Calu3 (cell line): ENCODE measurements around the gene AGBL1. TPM values are rescaled to one million over a fixed set of nuclear protein-coding genes. Genes with fewer than 3 reads are reported as not detected.
"Not testable (repeated sequence)": the region's sequence is repeated elsewhere in the genome, so short reads cannot be mapped to it uniquely, and the experiment has no call there.

Experiments
- BruUV-seq: library from RNA; stranded (reverse); fragments of 400-500 nt; replicated peaks from 2 replicates; lab custom pipeline; 2021; lab: Mats Ljungman, UMichigan
- CTCF ChIA-PET: fragments of 300-600 bp; sonication (Branson Sonifier 250); formaldehyde crosslinking; loops from one replicate; lab custom pipeline; 2022; ENCODE audit warnings: antibody characterized with exemption; lab: Charles Lee
- DNase-seq: peaks from one replicate; pipeline ENCODE4 v3.0.0; 2022
- H3K27ac Mint-ChIP-seq: one replicate; pipeline ENCODE4 v1.8.0; 2022; ENCODE audit warnings: mixed read lengths; ENCODE audit not compliant: unreplicated experiment
- H3K27me3 Mint-ChIP-seq: one replicate; pipeline ENCODE4 v1.8.0; 2022; ENCODE audit warnings: mixed read lengths; ENCODE audit not compliant: unreplicated experiment
- H3K36me3 Mint-ChIP-seq: one replicate; pipeline ENCODE4 v1.8.0; 2022; ENCODE audit warnings: mild to moderate bottlenecking, moderate library complexity, mixed read lengths; ENCODE audit not compliant: insufficient read depth, unreplicated experiment
- H3K4me1 Mint-ChIP-seq: one replicate; pipeline ENCODE4 v1.8.0; 2022; ENCODE audit warnings: mild to moderate bottlenecking, low read depth, mixed read lengths; ENCODE audit not compliant: unreplicated experiment
- H3K4me3 Mint-ChIP-seq: one replicate; pipeline ENCODE4 v1.8.0; 2022; ENCODE audit warnings: mild to moderate bottlenecking, low read depth, moderate library complexity, mixed read lengths; ENCODE audit not compliant: unreplicated experiment
- H3K9me3 Mint-ChIP-seq: one replicate; pipeline ENCODE4 v1.8.0; 2022; ENCODE audit warnings: low read depth, mixed read lengths; ENCODE audit not compliant: unreplicated experiment
- intact Hi-C: fragments of 100-400 bp; cut with micrococcal nuclease; formaldehyde crosslinking; loops from one replicate; pipeline ENCODE4 v1.10.0; 2022; ENCODE audit not compliant: unreplicated experiment
- total RNA-seq: library from RNA; stranded (reverse); gene quantifications from 2 replicates; pipeline ENCODE4 v1.2.3, GENCODE V29; 2022
- TF ChIP-seq, protein P1 (sequence below): fragments of 200-600 bp; IDR thresholded peaks from one replicate; pipeline ENCODE4 v1.8.0; 2022; ENCODE audit warnings: antibody characterized with exemption; ENCODE audit not compliant: unreplicated experiment

The AGBL1 gene
- total RNA-seq, 1 experiment from 2014 or later: not detected

- no peak overlapping the region for H3K27ac Mint-ChIP-seq
- CTCF ChIA-PET: no interaction called here
- peaks cover 34% of the 10 kb centered on the region for H3K27me3 Mint-ChIP-seq
- no peaks in the 10 kb centered on the region for H3K4me1 Mint-ChIP-seq
- intact Hi-C loops: no loop called here
- no peak for DNase-seq
- TF ChIP-seq, protein P1, sequence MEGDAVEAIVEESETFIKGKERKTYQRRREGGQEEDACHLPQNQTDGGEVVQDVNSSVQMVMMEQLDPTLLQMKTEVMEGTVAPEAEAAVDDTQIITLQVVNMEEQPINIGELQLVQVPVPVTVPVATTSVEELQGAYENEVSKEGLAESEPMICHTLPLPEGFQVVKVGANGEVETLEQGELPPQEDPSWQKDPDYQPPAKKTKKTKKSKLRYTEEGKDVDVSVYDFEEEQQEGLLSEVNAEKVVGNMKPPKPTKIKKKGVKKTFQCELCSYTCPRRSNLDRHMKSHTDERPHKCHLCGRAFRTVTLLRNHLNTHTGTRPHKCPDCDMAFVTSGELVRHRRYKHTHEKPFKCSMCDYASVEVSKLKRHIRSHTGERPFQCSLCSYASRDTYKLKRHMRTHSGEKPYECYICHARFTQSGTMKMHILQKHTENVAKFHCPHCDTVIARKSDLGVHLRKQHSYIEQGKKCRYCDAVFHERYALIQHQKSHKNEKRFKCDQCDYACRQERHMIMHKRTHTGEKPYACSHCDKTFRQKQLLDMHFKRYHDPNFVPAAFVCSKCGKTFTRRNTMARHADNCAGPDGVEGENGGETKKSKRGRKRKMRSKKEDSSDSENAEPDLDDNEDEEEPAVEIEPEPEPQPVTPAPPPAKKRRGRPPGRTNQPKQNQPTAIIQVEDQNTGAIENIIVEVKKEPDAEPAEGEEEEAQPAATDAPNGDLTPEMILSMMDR: no peak
- no TSS peak for BruUV-seq
- H3K9me3 Mint-ChIP-seq: no peaks in the 10 kb centered on the region
- H3K4me3 Mint-ChIP-seq: no peak overlapping the region
- no peaks in the 10 kb centered on the region for H3K36me3 Mint-ChIP-seq
These were observed 42.0 kb downstream of the AGBL1 start for GRCh38 chr15:86121568-86122225.

DNA sequence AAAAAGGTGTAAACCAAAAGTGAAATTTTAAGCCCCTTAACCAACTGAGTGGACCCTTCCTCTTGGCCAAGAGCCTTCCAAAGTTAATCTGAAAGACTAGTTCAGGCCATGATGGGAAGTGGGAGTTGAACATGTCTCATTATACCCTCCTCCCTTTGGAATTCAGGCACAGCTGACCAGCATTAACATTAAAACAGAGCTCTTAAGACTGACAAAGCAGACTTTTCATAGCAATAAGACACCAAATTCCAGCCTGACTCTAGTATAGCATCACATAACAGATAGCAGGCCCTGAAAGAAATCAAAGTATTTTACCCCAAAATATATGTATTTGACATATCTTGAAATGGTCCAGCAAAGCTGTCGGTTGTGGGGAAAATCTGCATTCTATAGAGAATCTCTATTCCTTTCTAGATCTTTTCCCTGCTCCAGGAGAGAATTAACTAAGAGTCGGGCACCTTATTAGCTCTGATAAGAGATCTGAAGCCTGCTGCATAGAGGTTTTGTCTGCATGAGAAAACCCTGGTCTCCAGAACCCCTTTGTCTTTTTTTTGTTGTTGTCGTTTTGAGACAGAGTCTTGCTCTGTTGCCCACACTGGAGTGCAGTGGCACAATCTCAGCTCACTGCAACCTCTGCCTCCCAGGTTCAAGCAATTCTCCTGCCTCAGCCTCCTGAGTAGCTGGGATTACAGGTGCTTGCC lies 43.2 kb downstream of the AGBL1 start:
- H3K4me3 Mint-ChIP-seq, CTCF ChIA-PET, DNase-seq, H3K36me3 Mint-ChIP-seq, intact Hi-C loops, BruUV-seq, H3K27ac Mint-ChIP-seq, H3K9me3 Mint-ChIP-seq, H3K4me1 Mint-ChIP-seq: not testable (repeated sequence)
- H3K27me3 Mint-ChIP-seq: peaks cover 34% of the 10 kb centered on the region

DNA sequence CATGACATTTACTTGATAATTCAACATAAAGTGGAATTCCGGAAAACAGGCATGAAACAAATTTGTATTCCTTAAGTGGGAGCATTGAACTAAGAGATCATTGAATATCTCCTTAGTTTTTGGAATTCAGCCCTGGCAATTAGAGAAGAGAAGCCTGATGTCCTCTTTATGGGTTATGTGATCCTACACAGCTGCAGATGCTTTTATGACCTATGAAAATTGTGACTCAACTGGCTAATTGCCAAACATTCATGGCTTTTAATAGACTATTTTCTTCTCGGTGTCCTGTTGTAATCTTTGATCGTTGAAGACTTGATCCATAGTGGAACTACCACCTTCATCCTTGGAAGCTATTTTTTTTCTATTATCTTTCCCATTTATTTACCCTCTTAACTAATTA lies 46.1 kb downstream of the AGBL1 start:
- no peaks in the 10 kb centered on the region for H3K36me3 Mint-ChIP-seq
- H3K4me3 Mint-ChIP-seq: no peak overlapping the region
- BruUV-seq: no TSS peak
- peaks cover 2% of the 10 kb centered on the region for H3K9me3 Mint-ChIP-seq
- peaks cover 19% of the 10 kb centered on the region for H3K27me3 Mint-ChIP-seq
- no peaks in the 10 kb centered on the region for H3K4me1 Mint-ChIP-seq
- CTCF ChIA-PET: no interaction called here
- TF ChIP-seq, protein P1: no peak
- no peak for DNase-seq
- no peak overlapping the region for H3K27ac Mint-ChIP-seq
- intact Hi-C loops: no loop called here

GRCh38 chr15:86127547-86127946 lies 47.9 kb downstream of the AGBL1 start:
- Mint-ChIP-seq H3K9me3 (peaks cover 2% of the 10 kb centered on the region), H3K36me3 (no peaks in the 10 kb centered on the region), H3K4me3 (no peak overlapping the region), H3K27me3 (peaks cover 9% of the 10 kb centered on the region), H3K27ac (no peak overlapping the region), H3K4me1 (no peaks in the 10 kb centered on the region)
- TF ChIP-seq, protein P1: no peak
- CTCF ChIA-PET: no interaction called here
- intact Hi-C loops: no loop called here
- no TSS peak for BruUV-seq
- DNase-seq: no peak

DNA sequence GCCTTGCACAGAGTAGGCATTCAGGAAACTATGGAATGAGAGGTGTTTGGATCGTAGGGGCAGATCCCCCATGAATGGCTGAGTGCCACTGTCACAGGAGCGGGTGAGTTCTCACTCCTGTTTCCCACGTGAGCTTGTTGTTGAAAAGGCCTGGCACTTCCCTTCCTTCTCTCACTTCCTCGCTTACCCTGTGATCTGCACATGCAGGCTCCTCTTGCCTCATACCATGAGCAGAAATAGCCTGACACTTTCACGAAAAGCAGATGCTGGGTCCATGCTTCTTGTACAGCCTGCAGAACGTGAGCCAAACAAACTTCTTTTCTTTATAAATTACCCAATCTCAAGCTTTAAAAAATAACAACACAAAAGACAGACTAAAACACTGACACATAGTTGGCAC lies 55.4 kb downstream of the AGBL1 start:
- Mint-ChIP-seq H3K36me3 (no peaks in the 10 kb centered on the region), H3K4me1 (no peaks in the 10 kb centered on the region), H3K4me3 (no peak overlapping the region), H3K27me3 (no peaks in the 10 kb centered on the region), H3K9me3 (peaks cover 2% of the 10 kb centered on the region), H3K27ac (no peak overlapping the region)
- BruUV-seq: no TSS peak
- no peak for DNase-seq
- TF ChIP-seq, protein P1: no peak
- intact Hi-C loops: no loop called here
- CTCF ChIA-PET: no interaction called here
